Islet precursor cell (in vitro differentiated cells): ENCODE data around the gene PF4V1.
"Not testable (repeated sequence)": the region's sequence is repeated elsewhere in the genome, so short reads cannot be mapped to it uniquely, and the experiment has no call there.

Experiments used
- DNase-seq: peaks from one replicate; pipeline ENCODE4 v3.0.0-alpha.2; 2018

Gene PF4V1

DNA sequence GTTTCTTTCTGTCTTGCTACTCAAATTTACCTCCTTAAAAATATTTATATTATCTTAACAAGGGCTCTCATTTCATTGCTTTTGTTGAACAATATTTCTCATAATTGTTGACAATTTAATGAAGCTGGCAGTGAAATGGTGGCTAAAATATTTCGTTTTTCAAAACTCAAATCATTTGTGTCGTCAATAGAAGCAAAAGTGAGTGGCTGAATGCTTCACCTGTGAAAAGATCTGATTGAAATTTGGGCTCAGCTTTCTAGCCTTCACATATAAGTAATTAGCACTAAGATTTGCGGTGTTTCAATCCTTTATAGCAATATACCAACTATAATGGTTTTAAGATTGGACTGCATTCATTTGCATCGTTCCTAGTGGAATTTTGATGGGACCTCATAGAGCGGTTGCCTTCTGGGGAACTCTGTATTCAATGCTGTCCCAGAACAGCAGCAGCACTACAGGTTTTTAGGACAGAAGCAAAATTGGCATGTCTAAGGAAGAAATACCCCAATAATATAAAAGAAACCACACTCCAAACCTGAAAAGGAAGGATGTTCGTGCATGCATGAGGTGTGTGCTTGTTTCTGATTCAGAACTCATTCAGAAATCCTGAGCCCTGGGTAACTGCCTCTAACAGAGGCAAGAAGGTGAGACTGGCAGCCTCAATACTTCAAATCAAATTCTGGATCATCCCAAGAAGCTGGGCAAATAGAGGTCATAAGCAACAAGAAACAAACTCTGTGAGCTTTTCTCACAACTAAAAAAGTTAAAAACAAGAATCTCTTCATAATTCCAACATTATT is 18.6 kb downstream of the PF4V1 start:
- no peak for DNase-seq

DNA sequence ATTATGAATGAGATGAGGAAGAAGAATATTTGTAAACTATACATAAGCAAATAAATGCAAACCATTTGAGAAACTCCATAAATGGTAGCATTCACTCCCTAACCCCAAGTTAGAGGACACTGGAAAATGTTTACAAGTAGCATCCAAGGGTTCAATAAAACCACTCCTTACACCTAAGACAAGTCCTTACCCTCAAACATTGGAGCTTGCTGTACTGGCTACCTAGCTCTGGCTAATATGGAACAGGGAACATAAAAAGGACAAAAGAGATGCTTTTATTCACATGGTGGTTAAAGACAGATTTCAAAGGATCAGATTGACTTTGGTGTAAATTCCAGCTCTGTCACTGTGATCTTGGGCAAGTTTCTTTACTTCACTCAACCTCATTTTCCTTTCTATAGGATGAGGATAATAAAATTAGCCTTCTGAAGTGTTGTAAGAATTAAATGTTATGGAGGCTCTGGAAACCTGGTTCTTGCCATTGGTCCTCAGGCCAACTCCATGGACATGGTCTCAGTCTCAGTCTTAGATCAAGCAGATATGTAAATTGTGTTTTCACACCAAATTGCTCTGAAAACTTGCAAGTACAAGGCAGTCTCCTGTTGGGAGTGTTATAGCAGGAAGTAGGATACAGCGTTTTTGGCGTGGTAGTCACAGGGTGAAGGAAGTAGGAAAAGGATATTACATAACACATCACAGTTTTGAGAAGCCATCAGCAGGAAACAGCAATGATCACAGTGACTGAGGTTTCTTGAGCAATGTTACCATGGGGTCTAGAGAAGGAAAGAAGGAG is 19.4 kb downstream of the PF4V1 start:
- no peak for DNase-seq

DNA sequence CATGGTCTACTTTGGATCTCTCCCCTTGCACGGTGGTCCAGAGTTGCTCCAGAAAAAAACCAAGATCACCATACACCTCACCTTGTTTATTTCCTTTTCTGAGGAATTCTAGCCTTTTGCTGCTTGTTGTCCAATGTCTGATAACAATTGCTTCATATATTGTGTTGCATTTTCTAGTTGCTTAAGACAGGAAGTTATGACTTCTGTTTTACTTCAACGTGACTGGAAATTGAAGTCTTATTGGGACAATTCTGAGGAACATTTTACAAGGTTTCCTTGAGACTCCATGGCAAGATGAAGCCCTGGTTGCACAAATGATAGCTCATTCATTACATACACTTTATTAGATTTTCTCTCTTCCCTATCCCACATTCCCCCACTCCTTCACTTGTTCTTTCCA is 21.3 kb downstream of the PF4V1 start:
- no peak for DNase-seq

DNA sequence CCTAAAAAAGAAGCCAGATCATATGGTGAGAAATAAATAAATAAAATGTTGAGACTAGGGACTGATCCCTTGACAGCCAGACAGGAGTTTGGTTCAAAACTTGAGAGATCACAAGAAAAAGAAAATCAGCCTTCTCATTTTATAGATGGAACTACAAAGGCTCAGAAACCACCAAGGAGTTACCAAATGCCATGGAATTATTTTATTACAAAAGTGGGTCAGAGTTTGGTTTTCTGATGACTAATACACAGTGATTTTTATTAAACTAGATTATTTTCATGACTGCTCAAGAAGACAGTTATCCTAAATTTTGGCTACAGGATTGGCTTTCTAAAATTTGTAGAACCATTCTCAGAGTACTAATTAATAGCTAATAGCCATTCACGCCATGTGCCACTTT is 22.3 kb downstream of the PF4V1 start:
- no peak for DNase-seq

DNA sequence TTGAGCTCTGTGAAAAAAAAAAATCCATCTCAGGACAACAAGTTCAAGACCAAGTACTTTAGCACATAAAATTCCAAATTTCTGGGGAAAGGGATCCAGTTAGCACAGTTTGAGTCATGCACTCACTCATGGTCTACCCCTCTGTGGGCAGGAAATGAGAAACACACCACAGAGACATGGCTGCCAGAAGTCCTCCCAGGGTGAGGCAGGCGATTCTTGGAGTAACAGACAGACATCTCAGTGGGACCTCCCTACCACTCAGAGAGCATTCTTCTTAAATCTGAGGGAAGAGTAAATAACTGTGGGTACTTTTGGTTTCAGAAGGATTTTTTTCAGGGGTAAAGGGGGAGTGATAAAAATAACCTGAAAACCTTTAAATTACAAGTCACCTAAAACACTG is 30.2 kb downstream of the PF4V1 start:
- DNase-seq: no peak

DNA sequence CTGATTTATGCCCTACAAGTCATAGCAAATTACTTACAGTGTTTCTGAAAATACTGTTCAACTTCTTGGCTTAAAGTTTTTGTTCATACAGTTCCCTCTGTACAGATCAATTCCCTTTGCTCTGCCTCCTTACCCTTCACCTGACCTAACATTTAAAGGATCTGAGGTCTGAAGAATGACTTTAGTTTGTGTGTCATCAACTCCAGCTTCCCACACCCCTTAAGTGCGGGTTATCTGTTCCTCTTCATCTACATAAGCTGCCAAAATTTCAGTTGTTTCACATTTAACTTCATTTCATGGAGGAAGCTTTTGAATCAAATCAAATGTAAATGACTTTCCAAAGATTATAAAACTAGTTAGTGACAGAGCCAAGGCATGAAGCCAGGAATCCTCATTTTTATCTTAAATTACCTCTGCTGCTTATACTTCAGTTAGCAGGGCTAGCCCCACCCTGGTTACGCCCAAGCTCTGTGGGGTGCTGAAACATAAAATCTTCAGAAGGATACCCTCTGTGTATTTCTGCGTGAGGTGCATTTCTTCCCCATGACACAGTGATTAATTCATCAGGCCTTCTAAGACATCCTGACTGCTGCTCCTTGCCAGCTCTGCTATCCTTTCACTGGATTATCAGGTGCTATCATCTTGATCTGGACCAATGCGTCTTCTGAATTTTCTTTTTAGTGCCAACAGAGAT is 32.6 kb downstream of the PF4V1 start:
- no peak for DNase-seq

DNA sequence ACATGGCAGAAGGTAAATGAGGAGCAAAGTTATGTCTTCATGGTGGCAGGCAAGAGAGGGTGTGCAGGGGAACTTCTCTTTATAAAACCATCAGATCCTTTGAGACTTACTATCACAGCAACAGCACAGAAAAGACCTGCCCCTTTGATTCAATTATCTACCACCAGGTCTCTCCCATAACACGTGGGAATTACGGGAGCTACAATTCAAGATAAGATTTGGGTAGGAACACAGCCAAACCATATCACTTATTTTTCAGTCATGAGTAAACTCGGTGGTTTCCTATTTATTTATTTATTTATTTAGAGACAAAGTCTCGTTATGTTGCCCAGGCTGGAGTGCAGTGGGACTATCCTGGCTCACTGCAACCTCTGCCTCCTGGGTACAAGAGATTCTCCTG is 38.2 kb downstream of the PF4V1 start:
- DNase-seq: no peak

DNA sequence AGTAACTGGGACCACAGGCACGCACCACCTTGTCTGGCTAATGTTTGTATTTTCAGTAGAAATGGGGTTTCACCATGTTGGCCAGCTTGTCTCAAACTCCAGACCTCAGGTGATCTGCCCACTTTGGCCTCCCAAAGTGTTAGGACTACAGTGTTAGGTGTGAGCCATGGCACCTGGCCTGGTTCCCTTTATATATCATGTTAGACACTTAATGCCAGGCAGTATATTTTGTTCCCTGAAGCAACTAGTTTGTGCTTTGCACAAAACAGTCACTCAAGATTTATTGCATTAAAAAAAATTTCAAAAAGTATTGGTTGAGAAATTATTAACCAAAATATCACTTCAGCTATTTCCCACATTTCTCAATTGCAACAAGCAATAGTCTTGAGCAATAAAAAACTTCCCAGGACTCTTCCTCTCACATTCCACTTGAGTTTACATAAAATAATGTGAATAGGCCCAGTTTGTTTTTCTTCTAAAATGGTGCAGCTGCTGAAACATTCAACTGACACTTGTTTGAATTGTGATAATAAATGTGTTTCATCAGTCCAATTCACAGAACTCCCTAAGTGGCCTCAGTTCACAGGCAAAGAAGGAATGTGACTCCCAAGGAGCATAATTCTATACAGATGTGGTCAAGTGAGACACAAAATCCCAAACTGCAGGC is 38.8 kb downstream of the PF4V1 start:
- DNase-seq: no peak

DNA sequence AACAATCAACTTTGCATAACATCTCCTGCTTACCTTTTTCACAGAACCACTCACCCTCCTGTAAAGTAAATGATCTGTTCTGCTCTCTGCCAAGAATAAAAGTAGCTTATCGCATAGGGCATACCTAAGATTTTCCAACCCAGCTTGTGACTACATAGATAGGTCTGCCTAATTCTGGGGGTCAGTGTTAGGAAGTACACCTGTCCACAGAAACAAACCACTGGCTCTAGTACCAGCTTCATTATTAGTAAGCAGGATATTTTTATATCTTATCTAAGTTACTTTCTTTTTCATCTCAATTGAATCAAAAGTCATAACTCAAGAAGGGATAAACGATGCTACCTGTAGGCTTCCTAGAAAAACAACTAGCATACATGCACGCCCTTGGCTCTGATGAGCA is 39.9 kb downstream of the PF4V1 start:
- no peak for DNase-seq

DNA sequence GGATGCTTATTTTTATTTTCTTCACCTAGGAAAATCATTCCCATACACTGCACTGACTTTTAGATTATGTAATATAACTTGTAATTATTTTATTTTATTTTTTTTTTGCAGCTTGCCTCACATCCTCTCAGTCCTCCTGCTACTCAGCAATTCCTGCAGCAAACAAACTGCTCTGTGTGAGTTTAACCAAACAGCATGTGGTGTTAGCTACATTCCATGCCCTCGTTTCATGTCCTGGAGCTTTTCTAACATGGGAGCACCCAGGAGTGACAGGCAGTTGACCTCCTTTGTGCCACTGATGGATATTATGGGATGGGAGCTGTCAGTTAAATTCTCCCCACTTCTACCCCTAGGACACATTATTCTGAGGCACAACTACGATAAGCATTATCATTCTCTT is 40.9 kb downstream of the PF4V1 start:
- DNase-seq: no peak

DNA sequence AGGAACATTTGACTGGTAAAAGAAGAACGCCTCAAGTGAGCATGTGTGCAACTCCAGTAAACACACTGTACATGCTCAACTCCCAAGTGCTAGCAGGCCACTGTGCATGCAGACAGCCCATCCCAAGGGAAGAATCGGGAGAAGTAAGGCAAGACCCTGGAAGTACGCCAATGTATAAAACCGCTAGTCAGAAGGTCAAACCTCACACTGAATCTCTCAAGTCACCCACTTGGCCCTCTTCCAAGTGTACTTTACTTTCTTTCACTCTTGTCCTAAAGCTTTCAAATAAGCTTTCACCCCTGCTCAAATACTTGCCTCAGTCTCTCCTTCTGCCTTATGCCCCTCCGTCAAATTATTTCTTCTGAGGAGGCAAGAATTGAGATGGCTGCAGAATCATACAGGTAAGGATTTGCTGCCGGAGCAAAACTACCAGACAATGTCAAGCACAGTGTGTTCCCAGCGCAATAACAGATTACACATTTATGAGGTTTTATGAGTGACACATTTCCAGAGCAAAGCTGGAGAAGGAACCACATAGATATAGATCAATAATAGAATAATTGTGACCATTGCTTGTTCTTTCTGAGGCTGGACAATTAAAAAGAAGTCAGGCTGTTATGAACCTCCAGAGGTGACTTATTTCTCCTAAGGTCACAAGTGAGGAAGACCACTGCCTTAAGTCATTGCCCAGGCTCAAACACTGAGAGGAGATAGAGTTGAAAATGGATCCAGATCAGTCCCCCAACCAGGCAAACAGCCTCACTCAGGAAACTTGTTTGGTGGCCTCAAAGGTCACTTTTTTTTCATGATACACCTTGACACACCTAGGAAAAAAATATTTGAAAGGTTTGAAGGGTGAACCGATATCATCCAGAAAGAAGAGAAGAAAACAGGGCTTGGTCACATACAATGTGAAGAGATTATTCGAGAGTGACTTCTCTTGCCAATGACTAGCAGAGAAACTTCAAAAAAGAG is 42.4 kb downstream of the PF4V1 start:
- no peak for DNase-seq

DNA sequence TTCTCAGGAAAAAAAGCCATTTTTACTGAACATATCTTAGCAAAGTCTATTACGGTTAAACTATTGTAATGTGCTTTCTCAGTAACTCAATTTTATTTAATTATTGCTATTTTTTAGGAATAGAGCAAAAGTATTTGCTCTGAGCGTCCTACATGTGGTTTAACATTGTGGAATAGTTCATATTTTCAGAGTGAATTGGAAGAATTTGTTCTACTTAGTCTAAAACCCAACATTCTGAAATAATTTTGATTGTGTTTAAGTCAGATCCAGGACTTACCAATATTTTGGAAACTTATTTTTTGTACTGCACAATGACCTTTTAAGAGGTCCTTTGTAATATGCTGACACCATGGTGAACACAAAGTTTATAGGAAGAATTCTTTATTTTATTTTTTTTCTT is 43.3 kb downstream of the PF4V1 start:
- DNase-seq: no peak

DNA sequence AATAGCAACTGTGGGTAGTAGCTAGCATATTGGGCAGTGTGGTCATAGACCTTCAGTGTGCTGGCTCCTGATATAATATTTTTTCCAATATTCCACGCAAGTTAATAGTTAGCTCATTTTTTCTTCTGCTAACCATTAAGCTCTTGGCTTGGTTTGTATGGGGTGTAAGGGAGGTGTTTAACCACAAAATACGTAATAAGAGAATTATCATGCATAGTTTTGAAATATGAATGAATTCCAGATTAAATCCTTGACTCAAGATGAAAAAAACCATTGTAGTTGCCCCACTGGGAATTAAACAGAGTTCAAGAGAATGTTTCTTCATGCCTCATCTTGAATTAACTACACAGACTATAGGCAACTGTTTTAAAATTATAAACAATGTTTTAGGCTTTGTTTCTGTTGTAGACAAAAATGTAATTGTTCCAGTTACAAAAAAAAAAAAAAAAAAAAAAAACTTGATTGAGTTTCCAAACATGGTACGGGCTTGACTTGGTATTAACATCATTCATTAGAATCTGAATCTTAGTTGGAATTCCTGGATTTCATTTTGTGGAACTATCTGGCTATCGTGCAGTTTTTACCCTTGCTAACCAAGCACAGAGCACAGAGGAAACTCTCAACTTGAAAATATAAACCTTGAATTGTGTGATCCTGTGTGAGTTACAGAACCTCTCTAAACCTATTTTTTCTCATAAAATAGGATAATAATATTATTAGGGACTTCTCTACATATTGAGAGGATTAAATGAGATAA is 44.5 kb downstream of the PF4V1 start:
- DNase-seq: no peak

DNA sequence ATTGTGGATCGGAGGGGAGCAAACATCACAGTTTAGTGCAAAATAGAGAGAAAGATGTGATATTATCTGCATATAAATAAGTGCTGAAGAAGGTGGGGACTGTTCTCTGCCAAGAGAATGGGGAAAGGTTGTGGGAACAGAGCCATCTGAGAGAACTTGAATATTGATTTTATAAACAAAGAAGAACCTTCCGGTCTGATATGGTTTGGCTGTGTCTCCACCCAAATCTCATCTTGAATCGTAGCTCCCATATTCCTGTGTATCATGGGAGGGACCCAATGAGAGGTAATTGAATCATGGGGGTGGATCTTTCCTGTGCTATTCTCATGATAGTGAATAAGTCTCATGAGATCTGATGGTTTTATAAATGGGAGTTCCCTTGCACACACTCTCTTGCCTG is 46.2 kb downstream of the PF4V1 start:
- DNase-seq: not testable (repeated sequence)

DNA sequence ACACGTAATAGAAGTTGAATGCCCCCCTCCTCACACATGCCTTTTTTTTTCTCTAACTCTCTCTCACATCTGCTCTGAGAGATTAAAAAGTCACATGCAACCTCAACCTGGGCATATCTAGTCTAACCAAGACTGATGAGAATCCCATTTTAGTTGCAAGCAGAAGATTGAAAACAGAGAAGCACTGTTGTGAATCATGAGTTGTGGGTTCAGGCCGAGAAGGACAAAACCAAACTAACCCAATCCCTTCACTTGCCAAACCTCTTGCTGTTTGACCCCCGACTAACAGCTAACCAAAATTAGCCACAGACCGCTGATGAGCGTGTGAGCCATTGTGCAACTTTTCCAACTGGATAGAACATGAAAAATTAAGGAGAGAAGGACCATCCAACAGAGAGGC is 47.9 kb downstream of the PF4V1 start:
- DNase-seq: no peak

DNA sequence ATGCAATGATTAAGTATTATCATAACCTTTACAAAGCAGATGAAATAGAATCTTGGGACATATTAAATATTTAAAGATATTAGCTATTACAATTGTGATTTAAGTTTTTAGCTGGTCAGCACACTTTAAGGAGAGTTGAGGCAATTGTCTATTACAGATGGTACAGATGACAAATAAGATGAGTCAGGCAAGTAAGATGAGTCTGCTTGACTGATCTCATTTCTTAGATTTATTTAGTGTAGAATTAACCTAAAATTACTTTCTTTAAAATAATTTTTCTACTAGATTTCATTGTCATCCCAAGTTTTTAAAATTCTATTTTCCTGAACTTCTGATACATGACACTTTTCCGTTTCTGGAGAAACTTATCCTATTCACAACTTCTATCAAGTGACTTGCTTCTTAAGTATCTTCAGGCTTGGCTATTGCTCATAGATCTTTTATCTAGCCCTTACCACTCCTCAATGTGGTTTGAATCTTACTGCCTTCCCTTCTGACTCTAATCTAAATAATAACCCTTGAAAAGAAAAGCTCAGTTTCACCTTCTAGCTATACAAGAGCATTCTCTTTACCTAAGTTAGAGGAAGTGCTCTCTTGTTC is 49.0 kb downstream of the PF4V1 start:
- DNase-seq: no peak

DNA sequence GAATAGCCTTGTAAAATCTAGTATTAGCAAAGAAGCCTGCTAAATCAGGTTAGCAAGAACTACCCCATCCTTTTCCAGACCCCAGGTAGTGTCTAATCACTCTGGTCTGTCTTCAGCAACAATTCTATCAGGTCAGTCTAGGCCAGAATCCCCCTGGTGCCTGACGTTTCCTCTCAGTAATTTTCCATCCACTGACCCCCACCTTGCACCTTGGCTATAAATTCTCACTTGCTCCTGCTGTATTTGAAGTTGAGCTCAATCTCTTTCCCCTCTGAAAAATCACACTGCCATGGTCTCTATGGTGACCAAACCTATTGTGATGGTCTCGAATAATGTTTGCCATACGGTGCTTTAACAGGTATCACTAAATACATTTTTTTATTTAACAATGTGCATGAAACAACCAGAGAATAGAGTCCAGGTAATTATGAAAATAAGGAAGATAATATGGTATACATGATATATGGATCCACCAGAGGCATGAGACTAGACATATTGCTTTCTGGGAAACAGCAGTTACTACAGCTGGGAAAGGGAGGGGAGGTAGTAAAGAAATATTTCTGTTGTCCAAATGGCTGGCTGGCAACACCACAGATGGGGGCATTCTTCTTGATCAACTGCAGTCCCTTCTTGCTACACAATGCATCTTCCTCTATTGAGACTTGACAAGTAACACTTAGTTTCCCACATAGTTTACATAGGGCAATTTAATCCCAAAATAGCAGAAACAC is 49.9 kb downstream of the PF4V1 start:
- no peak for DNase-seq
